ENCODE data around the gene PLTP.

The PLTP gene

GRCh38 chr20:45898285-45898684 lies 13.7 kb downstream of the PLTP start:
- no peak for DNase-seq (ENCODE audit: low read depth)

- no peak for DNase-seq (ENCODE audit: low read depth)
These were observed 14.3 kb downstream of the PLTP start for GRCh38 chr20:45897692-45898091.

DNA sequence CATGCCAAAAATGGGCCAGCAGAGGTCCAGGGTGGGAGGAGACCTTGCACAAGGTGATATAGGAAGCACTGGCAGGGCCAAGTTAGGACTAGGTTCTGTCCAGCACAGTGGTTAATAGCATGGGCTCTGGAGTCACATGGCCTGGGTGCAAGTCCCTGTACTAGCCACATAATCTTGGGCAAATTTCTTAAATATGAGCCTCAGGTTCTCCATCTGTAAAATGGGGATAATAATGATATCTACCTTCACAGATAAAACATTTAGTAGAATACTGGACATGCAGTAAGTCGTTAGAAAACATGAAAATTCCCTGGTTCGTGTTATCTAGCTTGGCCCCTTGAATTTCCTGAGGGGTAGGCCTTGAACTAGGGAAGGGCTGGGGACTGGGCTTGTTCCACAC lies 14.7 kb downstream of the PLTP start:
- no peak for DNase-seq (ENCODE audit: low read depth)

DNA sequence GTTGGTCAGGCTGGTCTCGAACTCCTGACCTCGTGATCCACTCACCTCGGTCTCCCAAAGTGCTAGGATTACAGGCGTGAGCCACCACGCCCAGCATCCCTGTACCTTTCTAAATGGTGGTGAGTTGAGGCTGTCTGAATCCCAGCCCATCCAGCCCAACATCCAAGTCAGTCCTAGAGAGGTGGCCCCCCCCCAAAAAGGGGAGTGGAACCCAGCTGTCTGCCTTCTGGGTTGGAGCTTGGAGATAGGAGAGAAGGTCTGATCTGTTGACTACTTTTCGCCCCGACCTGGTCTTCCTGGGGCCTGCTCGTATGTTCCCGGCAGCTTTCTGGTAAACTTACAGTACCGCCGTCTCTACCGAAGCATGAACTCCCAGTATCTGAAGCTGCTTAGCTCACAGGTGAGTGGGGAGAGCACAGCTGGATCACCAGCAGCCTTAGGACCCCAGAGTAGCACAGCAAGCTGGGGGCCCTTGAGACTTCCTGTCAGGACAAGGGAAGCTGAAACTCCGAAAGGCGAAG lies 15.3 kb downstream of the PLTP start:
- no peak for DNase-seq (ENCODE audit: low read depth)

GRCh38 chr20:45894797-45895196 lies 17.2 kb downstream of the PLTP start:
- no peak for DNase-seq (ENCODE audit: low read depth)

GRCh38 chr20:45893831-45894230 lies 18.1 kb downstream of the PLTP start:
- DNase-seq (ENCODE audit: low read depth) = no peak

- no peak for DNase-seq (ENCODE audit: low read depth)
These were observed 19.0 kb downstream of the PLTP start for GRCh38 chr20:45892828-45893500.

GRCh38 chr20:45892049-45892825 lies 19.7 kb downstream of the PLTP start:
- DNase-seq (ENCODE audit: low read depth) = no peak

GRCh38 chr20:45890985-45891983 lies 20.7 kb downstream of the PLTP start, which contains the start of the genes CTSA and NEURL2:
CTSA (plus strand) TSS chr20:45891335; CDS start chr20:45891569, 234 bp downstream.
NEURL2 (minus strand) TSS chr20:45891208; CDS start chr20:45890991, 217 bp downstream.
- no peak for DNase-seq (ENCODE audit: low read depth)

GRCh38 chr20:45890077-45890984 lies 21.6 kb downstream of the PLTP start:
- no peak for DNase-seq (ENCODE audit: low read depth)

DNA sequence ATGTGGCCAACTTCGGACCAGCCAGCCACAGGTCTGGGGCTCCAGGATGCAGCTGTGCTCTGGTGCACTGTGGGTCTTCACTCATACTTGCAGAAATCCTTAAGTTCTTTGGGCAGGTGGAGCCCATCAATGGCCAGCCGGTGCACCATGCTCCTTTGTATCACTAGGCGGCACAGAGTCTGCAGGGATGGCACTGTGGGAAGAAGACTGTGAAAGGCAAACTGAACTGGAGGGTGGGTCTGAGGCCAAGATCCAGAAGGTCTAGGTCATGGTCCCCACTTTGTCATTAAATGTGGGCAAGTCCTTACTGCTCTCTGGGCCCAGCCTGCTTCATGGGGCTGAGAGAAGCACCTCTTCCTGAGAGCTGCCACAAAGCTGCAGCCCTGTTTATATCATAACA lies 23.3 kb downstream of the PLTP start:
- DNase-seq (ENCODE audit: low read depth) = no peak

GRCh38 chr20:45887346-45887715 lies 24.6 kb downstream of the PLTP start, which contains the start of gene SPATA25:
SPATA25 (minus strand) TSS chr20:45887622; CDS start chr20:45887590, 32 bp downstream.
- DNase-seq (ENCODE audit: low read depth) = no peak

DNA sequence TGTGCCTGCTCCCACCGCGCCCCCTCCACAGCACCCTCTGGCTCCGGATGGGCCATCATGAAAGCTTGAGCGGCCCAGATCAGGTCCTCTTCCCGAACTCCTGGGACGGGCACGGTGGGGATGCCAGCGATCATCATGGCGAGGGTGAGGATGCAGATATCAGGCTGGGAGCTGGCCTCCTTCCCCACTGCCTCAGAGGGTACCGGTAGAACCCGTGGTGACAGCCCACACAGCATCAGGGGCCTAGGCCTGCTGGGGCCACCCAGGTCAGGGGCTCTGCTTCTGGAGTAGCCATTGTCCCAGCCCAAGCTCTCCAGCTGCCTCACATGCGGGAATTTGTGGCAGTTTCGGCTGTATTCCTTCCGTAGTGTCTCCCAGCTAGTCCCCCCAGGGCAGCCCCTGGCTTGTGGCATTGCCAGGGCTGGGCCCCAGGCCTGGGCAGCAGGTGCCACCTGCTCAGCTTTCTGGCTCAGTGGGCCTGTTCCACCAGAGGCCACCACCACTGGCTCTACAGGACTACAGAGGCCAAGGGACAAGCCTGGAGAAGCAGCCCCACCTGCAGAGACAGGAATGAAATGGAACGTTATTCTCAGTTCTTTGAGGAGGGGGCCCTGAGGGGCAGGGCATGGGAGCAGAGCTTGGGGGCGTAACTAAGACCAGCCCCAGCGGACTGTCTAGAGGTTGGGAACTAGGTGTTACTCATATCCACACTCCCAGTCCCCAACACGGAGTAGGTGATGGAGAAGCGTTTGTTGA lies 25.2 kb downstream of the PLTP start:
- DNase-seq (ENCODE audit: low read depth) = no peak

DNA sequence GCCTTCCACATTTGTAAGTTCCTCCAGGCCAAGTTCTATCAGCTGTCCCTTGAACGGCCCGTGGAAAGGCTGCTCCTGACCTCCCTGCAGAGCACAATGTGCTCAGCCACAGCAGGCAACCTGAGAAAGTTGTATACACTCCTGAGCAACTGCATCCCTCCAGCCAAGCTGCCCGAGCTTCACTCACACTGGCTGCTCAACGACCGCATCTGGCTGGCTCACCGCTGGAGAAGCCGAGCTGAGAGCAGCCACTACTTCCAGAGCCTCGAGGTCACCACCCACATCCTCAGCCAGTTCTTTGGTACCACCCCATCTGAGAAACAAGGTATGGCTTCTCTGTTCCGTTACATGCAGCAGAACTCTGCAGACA lies 28.9 kb downstream of the PLTP start:
- DNase-seq (ENCODE audit: low read depth) = no peak

GRCh38 chr20:45882469-45883099 lies 29.4 kb downstream of the PLTP start:
- DNase-seq (ENCODE audit: low read depth) = no peak

DNA sequence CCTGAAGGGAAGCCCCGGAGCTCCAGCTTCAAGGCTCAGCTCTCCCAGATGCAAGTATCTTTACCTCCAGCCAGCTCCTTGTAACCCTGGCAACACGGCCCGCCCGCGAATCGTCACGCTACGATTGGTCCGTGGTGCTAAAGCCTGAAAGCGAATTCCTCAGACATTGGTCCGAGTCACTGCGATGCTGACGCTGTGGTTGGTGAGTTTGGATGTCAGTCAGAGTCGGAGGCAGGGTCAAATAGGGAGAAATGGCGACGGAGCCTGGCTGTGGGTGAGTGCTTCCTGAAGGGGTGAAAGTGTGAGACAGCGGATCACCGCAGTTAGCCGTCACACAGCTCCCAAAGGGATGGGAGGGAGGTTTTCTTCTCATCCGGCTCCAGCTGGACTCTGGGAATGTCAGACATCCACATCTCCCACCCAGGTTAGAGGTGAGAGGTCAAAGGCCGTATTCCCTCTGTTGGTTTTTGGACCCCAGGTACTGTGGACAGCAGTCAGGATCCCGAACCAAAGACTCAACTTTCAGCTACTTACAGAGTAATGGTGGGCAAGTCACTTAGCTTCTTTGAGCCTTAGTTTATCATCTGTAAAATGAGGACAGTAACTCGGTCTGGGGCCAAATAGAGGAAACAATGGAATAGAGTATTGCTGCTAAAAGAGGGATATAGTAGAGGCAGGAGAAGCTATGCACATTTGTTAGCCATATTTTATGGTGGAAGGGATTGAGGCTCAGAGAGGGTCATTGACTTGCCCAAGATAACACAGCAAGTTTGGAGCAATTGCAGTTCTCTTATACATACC lies 30.8 kb downstream of the PLTP start, which contains the start of gene ZSWIM1:
ZSWIM1 (plus strand) TSS at position 240 of the 801 bp plus-strand sequence. CDS start 1,366 bp downstream, outside the sequence.
- DNase-seq (ENCODE audit: low read depth) = peak; percentile 96

DNA sequence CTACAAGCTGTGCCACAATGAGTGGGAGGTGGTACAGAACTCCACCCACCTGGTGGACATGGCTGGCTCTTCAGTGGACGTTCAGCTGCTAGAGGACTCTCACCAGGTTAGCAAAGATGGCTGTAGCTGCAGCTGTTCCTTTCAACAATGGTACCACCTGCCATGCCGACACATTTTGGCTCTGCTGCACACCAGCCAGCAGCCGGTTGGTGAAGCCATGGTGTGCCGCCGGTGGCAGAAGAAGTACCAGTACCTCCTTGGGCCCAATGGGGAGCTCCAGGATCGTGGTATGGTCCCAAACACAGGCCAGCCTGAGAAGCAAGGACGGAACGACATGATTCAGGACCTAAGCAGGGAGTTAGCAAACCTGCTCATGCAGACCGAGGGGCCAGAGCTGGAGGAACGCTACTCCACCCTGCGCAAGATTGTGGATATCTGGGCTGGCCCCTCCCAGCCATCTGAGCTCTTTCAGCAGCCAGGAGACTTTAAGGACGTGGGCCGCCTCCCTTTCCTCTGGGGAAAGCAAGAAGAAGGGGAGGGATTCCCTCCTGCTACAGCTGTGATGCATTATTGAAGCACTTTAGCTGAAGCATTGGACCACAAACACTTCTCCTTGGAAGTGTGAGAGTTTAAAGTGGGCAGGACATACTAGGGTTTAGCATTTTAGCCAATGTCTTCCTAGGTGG lies 33.7 kb downstream of the PLTP start:
- no peak for DNase-seq (ENCODE audit: low read depth)

GRCh38 chr20:45874576-45874975 lies 37.4 kb downstream of the PLTP start:
- no peak for DNase-seq (ENCODE audit: low read depth)
